ENCODE results near the gene S1PR1.

The S1PR1 gene

DNA sequence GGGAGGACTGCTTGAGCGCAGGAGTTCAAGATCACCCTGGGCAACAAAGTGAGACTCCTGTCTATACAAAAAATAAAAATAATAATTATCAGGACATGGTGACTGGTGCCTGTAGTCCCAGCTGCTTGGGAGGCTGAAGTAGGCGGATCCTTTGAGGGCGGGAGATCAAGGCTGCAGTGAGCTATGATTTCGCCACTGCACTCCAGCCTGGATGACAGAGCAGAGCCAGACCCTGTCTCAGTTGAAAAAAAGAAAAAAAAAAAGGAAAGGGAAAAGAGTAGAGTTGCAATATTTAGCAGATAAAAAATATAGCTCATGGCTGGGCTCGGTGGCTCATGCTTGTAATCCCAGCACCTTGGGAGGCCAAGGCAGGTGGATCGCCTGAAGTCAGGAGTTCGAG is 3.3 kb upstream of the S1PR1 start:
- DNase-seq (ENCODE audit: low spot score), result no peak
- in situ Hi-C loops (cut with MboI; ENCODE audit: low sequenced_read_pairs, unreplicated experiment), result loop anchor here (10.0 kb wide), 1 partner anchor 99 kb away; no protein-coding TSS in a partner anchor
- TF ChIP-seq, protein P1, sequence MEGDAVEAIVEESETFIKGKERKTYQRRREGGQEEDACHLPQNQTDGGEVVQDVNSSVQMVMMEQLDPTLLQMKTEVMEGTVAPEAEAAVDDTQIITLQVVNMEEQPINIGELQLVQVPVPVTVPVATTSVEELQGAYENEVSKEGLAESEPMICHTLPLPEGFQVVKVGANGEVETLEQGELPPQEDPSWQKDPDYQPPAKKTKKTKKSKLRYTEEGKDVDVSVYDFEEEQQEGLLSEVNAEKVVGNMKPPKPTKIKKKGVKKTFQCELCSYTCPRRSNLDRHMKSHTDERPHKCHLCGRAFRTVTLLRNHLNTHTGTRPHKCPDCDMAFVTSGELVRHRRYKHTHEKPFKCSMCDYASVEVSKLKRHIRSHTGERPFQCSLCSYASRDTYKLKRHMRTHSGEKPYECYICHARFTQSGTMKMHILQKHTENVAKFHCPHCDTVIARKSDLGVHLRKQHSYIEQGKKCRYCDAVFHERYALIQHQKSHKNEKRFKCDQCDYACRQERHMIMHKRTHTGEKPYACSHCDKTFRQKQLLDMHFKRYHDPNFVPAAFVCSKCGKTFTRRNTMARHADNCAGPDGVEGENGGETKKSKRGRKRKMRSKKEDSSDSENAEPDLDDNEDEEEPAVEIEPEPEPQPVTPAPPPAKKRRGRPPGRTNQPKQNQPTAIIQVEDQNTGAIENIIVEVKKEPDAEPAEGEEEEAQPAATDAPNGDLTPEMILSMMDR (IDR thresholded peaks at IDR 0.05; ENCODE audit: borderline replicate concordance, control extremely low read depth, extremely low read depth, insufficient read depth, missing control alignments), result no peak

DNA sequence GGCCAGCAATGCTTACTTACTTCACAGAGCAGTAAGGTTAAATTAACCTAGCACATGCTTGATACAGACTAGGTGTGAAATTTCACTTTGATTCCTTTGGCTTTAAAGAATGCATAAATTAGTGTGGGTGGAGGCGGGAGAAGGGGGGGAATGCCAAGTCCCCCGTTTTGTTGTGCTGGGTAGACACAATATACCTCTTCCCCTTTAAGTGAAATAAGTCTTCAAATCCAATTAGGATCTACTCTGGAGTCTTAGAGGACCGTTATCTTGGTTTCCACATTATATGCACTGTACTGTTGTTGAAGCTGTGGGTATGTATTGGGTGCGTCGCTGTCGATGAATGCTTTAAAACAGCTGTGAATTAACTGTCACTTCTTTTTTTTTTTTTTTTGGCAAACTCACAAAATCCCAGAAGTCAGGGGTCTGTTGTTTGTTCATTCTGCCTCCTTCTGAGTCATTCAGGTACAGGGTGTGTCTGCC is 1.6 kb upstream of the S1PR1 start:
- DNase-seq (ENCODE audit: low spot score), result no peak
- TF ChIP-seq, protein P1 (IDR thresholded peaks at IDR 0.05; ENCODE audit: borderline replicate concordance, control extremely low read depth, extremely low read depth, insufficient read depth, missing control alignments), result no peak
- in situ Hi-C loops (cut with MboI; ENCODE audit: low sequenced_read_pairs, unreplicated experiment), result loop anchor here (10.0 kb wide), 1 partner anchor 100 kb away; no protein-coding TSS in a partner anchor

DNA sequence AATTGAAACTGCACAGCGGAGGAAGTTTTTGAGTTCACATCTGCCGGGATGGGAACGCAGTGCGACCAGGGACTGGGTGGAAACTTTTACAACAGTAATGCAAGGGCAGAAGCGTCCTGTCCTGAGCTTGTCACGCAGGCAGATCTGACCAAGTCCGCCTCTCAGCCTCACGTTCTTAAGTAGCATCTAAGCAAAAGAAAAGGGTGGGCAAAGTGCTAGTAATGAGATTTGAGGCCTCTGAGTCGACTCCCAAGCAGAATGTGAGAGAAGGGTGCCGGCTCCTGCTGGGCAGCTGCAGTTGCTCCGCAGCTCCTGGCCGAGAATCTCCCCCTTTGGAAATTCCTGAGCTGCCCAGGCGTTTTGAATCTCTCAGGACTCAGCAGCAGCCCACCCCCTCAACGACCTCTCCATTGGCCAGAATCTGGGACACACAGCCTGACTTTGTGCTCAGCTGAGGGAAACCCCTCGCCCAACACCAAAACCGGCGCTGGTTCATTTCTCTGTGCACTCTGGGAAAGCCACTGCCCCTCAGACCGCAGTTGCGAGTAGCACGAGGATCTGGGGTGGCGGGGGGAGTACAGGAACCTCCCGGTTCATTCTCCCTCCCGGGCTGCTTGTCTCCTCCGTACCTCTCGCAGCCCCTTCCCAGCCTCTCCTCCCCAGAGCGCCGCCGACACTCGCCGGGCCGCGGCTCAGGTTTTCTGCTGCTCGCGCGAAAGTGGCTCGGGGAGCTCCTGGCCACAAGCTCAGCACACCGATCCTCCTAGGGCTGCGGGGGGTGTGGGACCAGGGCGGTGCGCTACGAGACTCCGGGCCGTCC is 913 bp upstream of the S1PR1 start:
- TF ChIP-seq, protein P1 (IDR thresholded peaks at IDR 0.05; ENCODE audit: borderline replicate concordance, control extremely low read depth, extremely low read depth, insufficient read depth, missing control alignments), result no peak
- DNase-seq (ENCODE audit: low spot score), result peak; percentile 63
- in situ Hi-C loops (cut with MboI; ENCODE audit: low sequenced_read_pairs, unreplicated experiment), result loop anchor here (10.0 kb wide), 1 partner anchor 101 kb away; no protein-coding TSS in a partner anchor

DNA sequence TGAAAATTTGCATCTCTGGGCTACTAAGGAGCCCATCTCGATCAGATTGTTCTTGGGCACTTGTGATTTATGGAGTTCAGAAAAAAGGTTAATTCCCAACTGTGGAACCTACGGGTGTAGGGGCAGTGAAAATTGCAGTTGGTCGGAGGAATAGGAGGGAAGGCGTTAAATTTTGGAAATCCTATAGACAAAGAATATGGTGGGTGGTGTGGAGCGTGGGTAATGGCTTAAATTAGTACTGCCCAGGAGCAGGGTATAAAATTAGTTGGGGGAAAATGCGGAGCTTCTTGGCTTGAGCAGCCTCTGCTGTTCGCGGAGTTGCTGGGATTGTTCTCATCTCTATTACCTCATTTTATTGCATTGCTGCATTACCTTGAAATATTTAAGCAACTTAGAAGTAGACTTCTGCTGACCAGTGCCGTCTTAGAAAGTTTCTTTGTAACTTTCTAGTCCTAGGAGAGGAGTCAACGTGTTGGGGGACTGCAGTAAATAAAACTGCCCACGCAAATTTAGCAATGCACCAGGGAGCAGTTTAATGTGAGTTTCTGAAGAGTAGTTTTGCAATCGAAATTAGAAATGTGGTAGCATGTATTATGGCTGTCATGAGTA is 514 bp downstream of the S1PR1 start:
- in situ Hi-C loops (cut with MboI; ENCODE audit: low sequenced_read_pairs, unreplicated experiment), result loop anchor here (10.0 kb wide), 1 partner anchor 103 kb away; no protein-coding TSS in a partner anchor
- DNase-seq (ENCODE audit: low spot score), result peak; percentile 44
- TF ChIP-seq, protein P1 (IDR thresholded peaks at IDR 0.05; ENCODE audit: borderline replicate concordance, control extremely low read depth, extremely low read depth, insufficient read depth, missing control alignments), result no peak

DNA sequence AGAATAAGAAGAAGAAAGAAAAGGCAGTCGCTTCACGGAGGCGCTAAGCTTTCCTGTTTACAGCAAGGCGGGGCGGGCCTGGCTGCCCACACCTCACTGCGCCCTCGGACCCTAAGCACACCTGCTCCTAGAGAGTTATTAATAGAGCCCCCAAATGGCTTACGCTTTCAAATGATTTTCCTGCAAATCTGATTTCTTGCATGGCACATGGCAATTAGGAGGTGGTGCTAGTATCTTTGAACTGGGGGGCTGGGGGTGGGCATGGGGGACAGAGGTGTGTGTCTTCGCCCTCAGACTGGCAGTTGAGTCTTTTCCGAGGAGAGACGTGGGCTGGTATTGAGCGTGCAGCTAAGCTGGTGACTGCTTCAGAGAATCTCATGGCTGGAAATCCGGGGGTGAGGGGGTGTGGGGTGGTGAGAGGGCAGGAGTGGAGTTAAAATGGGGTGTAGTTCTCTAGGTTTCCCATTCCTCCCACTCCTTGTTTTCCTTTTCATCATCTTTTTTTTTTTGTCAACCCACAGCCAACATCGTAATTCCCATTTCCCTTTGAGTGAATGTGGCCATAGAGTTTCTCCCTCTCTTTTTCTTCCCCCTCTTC is 1.3 kb downstream of the S1PR1 start:
- in situ Hi-C loops (cut with MboI; ENCODE audit: low sequenced_read_pairs, unreplicated experiment), result loop anchor here (10.0 kb wide), 1 partner anchor 103 kb away; no protein-coding TSS in a partner anchor
- peak; percentile 47 for DNase-seq (ENCODE audit: low spot score)
- TF ChIP-seq, protein P1 (IDR thresholded peaks at IDR 0.05; ENCODE audit: borderline replicate concordance, control extremely low read depth, extremely low read depth, insufficient read depth, missing control alignments), result no peak

DNA sequence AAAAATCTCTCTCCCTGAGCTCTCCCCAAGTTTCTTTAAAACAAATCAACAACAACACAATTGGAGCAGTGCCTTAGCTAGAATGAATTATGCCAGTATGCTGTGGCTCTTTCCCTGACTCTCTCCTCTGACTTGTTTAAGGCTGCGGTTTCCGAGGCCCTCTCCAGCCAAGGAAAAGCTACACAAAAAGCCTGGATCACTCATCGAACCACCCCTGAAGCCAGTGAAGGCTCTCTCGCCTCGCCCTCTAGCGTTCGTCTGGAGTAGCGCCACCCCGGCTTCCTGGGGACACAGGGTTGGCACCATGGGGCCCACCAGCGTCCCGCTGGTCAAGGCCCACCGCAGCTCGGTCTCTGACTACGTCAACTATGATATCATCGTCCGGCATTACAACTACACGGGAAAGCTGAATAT is 1.9 kb downstream of the S1PR1 start:
- peak; percentile 74 for DNase-seq (ENCODE audit: low spot score)

More for the DNA sequence above, 1.9 kb downstream of the S1PR1 start:
- TF ChIP-seq, protein P1 (IDR thresholded peaks at IDR 0.05; ENCODE audit: borderline replicate concordance, control extremely low read depth, extremely low read depth, insufficient read depth, missing control alignments), result peak; percentile 78
- in situ Hi-C loops (cut with MboI; ENCODE audit: low sequenced_read_pairs, unreplicated experiment), result loop anchor here (10.0 kb wide), 1 partner anchor 104 kb away; no protein-coding TSS in a partner anchor

All from GM13976 (cell line).